Neuron (in vitro differentiated cells): ENCODE measurements around the gene SRI.
"Not testable (repeated sequence)": the region's sequence is repeated elsewhere in the genome, so short reads cannot be mapped to it uniquely, and the experiment has no call there.

Experiments
- H2AFZ ChIP-seq: one replicate; pipeline ENCODE4 v1.6.1; 2013; ENCODE audit warnings: low read depth, mild to moderate bottlenecking, inconsistent platforms, low read length, moderate library complexity
- H3K27me3 ChIP-seq: one replicate; pipeline ENCODE4 v1.6.1; 2013; ENCODE audit warnings: low read length; ENCODE audit not compliant: insufficient read depth
- H3K36me3 ChIP-seq: one replicate; pipeline ENCODE4 v1.6.1; 2013; ENCODE audit warnings: low read length; ENCODE audit not compliant: insufficient read depth
- H3K4me1 ChIP-seq: one replicate; pipeline ENCODE4 v1.6.1; 2013; ENCODE audit warnings: low read length; ENCODE audit not compliant: insufficient read depth
- H3K4me3 ChIP-seq: 2 replicates; pipeline ENCODE4 v1.5.1; 2013; ENCODE audit warnings: mild to moderate bottlenecking, low read length, moderate library complexity
- H3K9me3 ChIP-seq: one replicate; pipeline ENCODE4 v1.6.1; 2013; ENCODE audit warnings: low read length

SRI gene

GRCh38 chr7:88200261-88200660, 19.6 kb downstream of the SRI start:
- peaks cover 9% of the 10 kb centered on the region for H3K4me1 ChIP-seq
- no peak overlapping the region for H2AFZ ChIP-seq
- no peaks in the 10 kb centered on the region for H3K9me3 ChIP-seq
- H3K36me3 ChIP-seq, result peaks cover 22% of the 10 kb centered on the region
- H3K4me3 ChIP-seq, result no peak overlapping the region
- no peaks in the 10 kb centered on the region for H3K27me3 ChIP-seq

GRCh38 chr7:88191911-88192310, 27.9 kb downstream of the SRI start:
- no peak overlapping the region for H2AFZ ChIP-seq
- no peak overlapping the region for H3K4me3 ChIP-seq
- H3K4me1 ChIP-seq, result no peaks in the 10 kb centered on the region
- H3K9me3 ChIP-seq, result no peaks in the 10 kb centered on the region
- H3K27me3 ChIP-seq, result no peaks in the 10 kb centered on the region
- no peaks in the 10 kb centered on the region for H3K36me3 ChIP-seq

- Histone ChIP-seq H3K27me3 (no peaks in the 10 kb centered on the region), H3K9me3 (no peaks in the 10 kb centered on the region), H3K4me1 (peaks cover 6% of the 10 kb centered on the region), H2AFZ (no peak overlapping the region), H3K4me3 (no peak overlapping the region), H3K36me3 (no peaks in the 10 kb centered on the region)
These were observed 34.2 kb downstream of the SRI start for GRCh38 chr7:88185650-88186049.

- H3K36me3 ChIP-seq, result no peaks in the 10 kb centered on the region
- H3K9me3 ChIP-seq, result no peaks in the 10 kb centered on the region
These were observed 35.0 kb downstream of the SRI start for GRCh38 chr7:88184848-88185304.

GRCh38 chr7:88183051-88183450, 36.8 kb downstream of the SRI start:
- Histone ChIP-seq H3K36me3 (no peaks in the 10 kb centered on the region), H3K9me3 (no peaks in the 10 kb centered on the region), H2AFZ (no peak overlapping the region), H3K4me3 (no peak overlapping the region), H3K27me3 (no peaks in the 10 kb centered on the region), H3K4me1 (peaks cover 8% of the 10 kb centered on the region)

More at GRCh38 chr7:88184848-88185304, 35.0 kb downstream of the SRI start:
- Histone ChIP-seq H3K27me3 (no peaks in the 10 kb centered on the region), H3K4me1 (peaks cover 6% of the 10 kb centered on the region), H2AFZ (no peak overlapping the region), H3K4me3 (no peak overlapping the region)

GRCh38 chr7:88176190-88176589, 43.6 kb downstream of the SRI start:
- Histone ChIP-seq H3K4me3 (no peak overlapping the region), H3K4me1 (peaks cover 3% of the 10 kb centered on the region), H2AFZ (no peak overlapping the region), H3K36me3 (no peaks in the 10 kb centered on the region), H3K9me3 (no peaks in the 10 kb centered on the region), H3K27me3 (no peaks in the 10 kb centered on the region)

GRCh38 chr7:88172842-88173241, 47.0 kb downstream of the SRI start:
- H3K36me3 ChIP-seq, result no peaks in the 10 kb centered on the region

GRCh38 chr7:88169717-88170320, 50.0 kb downstream of the SRI start:
- no peak overlapping the region for H3K4me3 ChIP-seq
- no peak overlapping the region for H2AFZ ChIP-seq
- H3K4me1 ChIP-seq, result no peaks in the 10 kb centered on the region
- H3K27me3 ChIP-seq, result no peaks in the 10 kb centered on the region
- H3K36me3 ChIP-seq, result no peaks in the 10 kb centered on the region
- no peaks in the 10 kb centered on the region for H3K9me3 ChIP-seq

More at GRCh38 chr7:88172842-88173241, 47.0 kb downstream of the SRI start:
- H3K27me3 ChIP-seq, result no peaks in the 10 kb centered on the region
- H3K9me3 ChIP-seq, result no peaks in the 10 kb centered on the region
- H3K4me3 ChIP-seq, result no peak overlapping the region
- no peak overlapping the region for H2AFZ ChIP-seq
- no peaks in the 10 kb centered on the region for H3K4me1 ChIP-seq

GRCh38 chr7:88167721-88168120, 52.1 kb downstream of the SRI start:
- Histone ChIP-seq H3K27me3 (no peaks in the 10 kb centered on the region), H3K9me3 (no peaks in the 10 kb centered on the region), H3K36me3 (no peaks in the 10 kb centered on the region), H2AFZ (no peak overlapping the region), H3K4me1 (no peaks in the 10 kb centered on the region), H3K4me3 (no peak overlapping the region)

GRCh38 chr7:88167223-88167622, 52.6 kb downstream of the SRI start:
- H3K9me3 ChIP-seq, result no peaks in the 10 kb centered on the region
- H3K4me3 ChIP-seq, result no peak overlapping the region
- H2AFZ ChIP-seq, result no peak overlapping the region
- no peaks in the 10 kb centered on the region for H3K36me3 ChIP-seq
- no peaks in the 10 kb centered on the region for H3K4me1 ChIP-seq
- H3K27me3 ChIP-seq, result no peaks in the 10 kb centered on the region

GRCh38 chr7:88165697-88166096, 54.1 kb downstream of the SRI start:
- Histone ChIP-seq H3K9me3 (no peaks in the 10 kb centered on the region), H3K4me1 (no peaks in the 10 kb centered on the region), H3K36me3 (no peaks in the 10 kb centered on the region), H3K4me3 (no peak overlapping the region), H2AFZ (no peak overlapping the region), H3K27me3 (no peaks in the 10 kb centered on the region)

- not testable (repeated sequence) for H3K27me3 ChIP-seq, H3K4me1 ChIP-seq, H2AFZ ChIP-seq, H3K9me3 ChIP-seq, H3K4me3 ChIP-seq, H3K36me3 ChIP-seq
These were observed 60.1 kb downstream of the SRI start for GRCh38 chr7:88159741-88160140.

- Histone ChIP-seq H3K9me3 (peaks cover 4% of the 10 kb centered on the region), H3K27me3 (no peaks in the 10 kb centered on the region), H2AFZ (no peak overlapping the region), H3K4me3 (no peak overlapping the region), H3K4me1 (no peaks in the 10 kb centered on the region), H3K36me3 (peaks cover 3% of the 10 kb centered on the region)
These were observed 63.5 kb downstream of the SRI start for GRCh38 chr7:88156356-88156755.

GRCh38 chr7:88155756-88156155, 64.1 kb downstream of the SRI start:
- peaks cover 3% of the 10 kb centered on the region for H3K36me3 ChIP-seq
- H3K4me3 ChIP-seq, result no peak overlapping the region
- H3K27me3 ChIP-seq, result no peaks in the 10 kb centered on the region
- peaks cover 4% of the 10 kb centered on the region for H3K9me3 ChIP-seq
- H2AFZ ChIP-seq, result no peak overlapping the region
- H3K4me1 ChIP-seq, result no peaks in the 10 kb centered on the region
